Astrocyte of the spinal cord (primary cell): ENCODE measurements around the gene LRCH1.

ENCODE experiments used
- DNase-seq: peaks from one replicate; pipeline ENCODE4 v3.0.0; 2011; ENCODE audit warnings: low read depth, low spot score
- H3K4me3 ChIP-seq: 2 replicates; pipeline ENCODE4 v1.5.1; 2011; ENCODE audit warnings: low read depth, mild to moderate bottlenecking, low read length, moderate library complexity
- CTCF ChIP-seq: IDR thresholded peaks from 2 replicates; pipeline ENCODE4 v1.5.1; 2012; ENCODE audit warnings: low read depth, mild to moderate bottlenecking, low read length, inconsistent platforms
- in situ Hi-C: cut with HindIII; loops from 2 replicates; pipeline ENCODE4 v1.10.0; 2017; ENCODE audit warnings: low sequenced_read_pairs

LRCH1 gene

GRCh38 chr13:46686171-46686570, 133.2 kb downstream of the LRCH1 start:
- TF ChIP-seq CTCF: no peak
- H3K4me3 ChIP-seq: no peak overlapping the region

GRCh38 chr13:46687810-46688209, 134.8 kb downstream of the LRCH1 start:
- TF ChIP-seq CTCF: no peak
- DNase-seq: peak; percentile 36
- no peak overlapping the region for H3K4me3 ChIP-seq
- in situ Hi-C loops: no loop called here

More at GRCh38 chr13:46686171-46686570, 133.2 kb downstream of the LRCH1 start:
- in situ Hi-C loops: no loop called here
- DNase-seq: no peak

GRCh38 chr13:46688306-46688705, 135.3 kb downstream of the LRCH1 start:
- no peak for DNase-seq
- in situ Hi-C loops: no loop called here
- TF ChIP-seq CTCF: no peak
- H3K4me3 ChIP-seq: no peak overlapping the region

GRCh38 chr13:46698014-46698413, 145.0 kb downstream of the LRCH1 start:
- H3K4me3 ChIP-seq: no peak overlapping the region
- no peak for TF ChIP-seq CTCF
- in situ Hi-C loops: no loop called here
- no peak for DNase-seq

- DNase-seq: no peak
These were observed 146.0 kb downstream of the LRCH1 start for GRCh38 chr13:46698910-46699460.

GRCh38 chr13:46712524-46712923, 159.6 kb downstream of the LRCH1 start:
- no peak for DNase-seq
- in situ Hi-C loops: no loop called here
- H3K4me3 ChIP-seq: no peak overlapping the region
- no peak for TF ChIP-seq CTCF

More at GRCh38 chr13:46698910-46699460, 146.0 kb downstream of the LRCH1 start:
- in situ Hi-C loops: no loop called here
- no peak overlapping the region for H3K4me3 ChIP-seq
- TF ChIP-seq CTCF: no peak

- no peak for TF ChIP-seq CTCF
- in situ Hi-C loops: no loop called here
These were observed 162.4 kb downstream of the LRCH1 start for GRCh38 chr13:46715363-46715762.

More at GRCh38 chr13:46715363-46715762, 162.4 kb downstream of the LRCH1 start:
- no peak for DNase-seq
- H3K4me3 ChIP-seq: no peak overlapping the region
